ENCODE measurements around the gene TENT4B.
A peak's percentile ranks its signal among the peaks of the same experiment; 100 is the strongest.
"Not testable (repeated sequence)": the region's sequence is repeated elsewhere in the genome, so short reads cannot be mapped to it uniquely, and the experiment has no call there.

Gene TENT4B

GRCh38 chr16:50227120-50227519 lies 74.0 kb downstream of the TENT4B start:
- H3K36me3 Mint-ChIP-seq, result peaks cover 78% of the 10 kb centered on the region
- H3K4me1 Mint-ChIP-seq, result no peaks in the 10 kb centered on the region
- ATAC-seq (peak; percentile 48), DNase-seq (ENCODE audit: low spot score in 2 of 2) (peak in 1 of 2 donors; percentile 44)
- H3K9me3 Mint-ChIP-seq, result no peaks in the 10 kb centered on the region
- peak overlapping the region; percentile 29 for H3K27ac Mint-ChIP-seq
- no peak overlapping the region for H3K4me3 Mint-ChIP-seq

GRCh38 chr16:50227665-50228064 lies 74.6 kb downstream of the TENT4B start:
- Mint-ChIP-seq H3K4me3 (no peak overlapping the region), H3K9me3 (no peaks in the 10 kb centered on the region), H3K4me1 (no peaks in the 10 kb centered on the region), H3K36me3 (peaks cover 72% of the 10 kb centered on the region), H3K27ac (no peak overlapping the region)
- DNase-seq (ENCODE audit: low spot score in 2 of 2), result no peak
- no peak for ATAC-seq

GRCh38 chr16:50228364-50228868 lies 75.3 kb downstream of the TENT4B start:
- no peak overlapping the region for H3K27ac Mint-ChIP-seq
- H3K36me3 Mint-ChIP-seq, result peaks cover 66% of the 10 kb centered on the region
- no peaks in the 10 kb centered on the region for H3K9me3 Mint-ChIP-seq
- no peaks in the 10 kb centered on the region for H3K4me1 Mint-ChIP-seq
- H3K4me3 Mint-ChIP-seq, result no peak overlapping the region
- DNase-seq (ENCODE audit: low spot score in 2 of 2) (peak in 1 of 2 donors; percentile 45), ATAC-seq (peak; percentile 65)

- no peak for ATAC-seq
Measured at GRCh38 chr16:50229149-50229726, 76.1 kb downstream of the TENT4B start.

DNA sequence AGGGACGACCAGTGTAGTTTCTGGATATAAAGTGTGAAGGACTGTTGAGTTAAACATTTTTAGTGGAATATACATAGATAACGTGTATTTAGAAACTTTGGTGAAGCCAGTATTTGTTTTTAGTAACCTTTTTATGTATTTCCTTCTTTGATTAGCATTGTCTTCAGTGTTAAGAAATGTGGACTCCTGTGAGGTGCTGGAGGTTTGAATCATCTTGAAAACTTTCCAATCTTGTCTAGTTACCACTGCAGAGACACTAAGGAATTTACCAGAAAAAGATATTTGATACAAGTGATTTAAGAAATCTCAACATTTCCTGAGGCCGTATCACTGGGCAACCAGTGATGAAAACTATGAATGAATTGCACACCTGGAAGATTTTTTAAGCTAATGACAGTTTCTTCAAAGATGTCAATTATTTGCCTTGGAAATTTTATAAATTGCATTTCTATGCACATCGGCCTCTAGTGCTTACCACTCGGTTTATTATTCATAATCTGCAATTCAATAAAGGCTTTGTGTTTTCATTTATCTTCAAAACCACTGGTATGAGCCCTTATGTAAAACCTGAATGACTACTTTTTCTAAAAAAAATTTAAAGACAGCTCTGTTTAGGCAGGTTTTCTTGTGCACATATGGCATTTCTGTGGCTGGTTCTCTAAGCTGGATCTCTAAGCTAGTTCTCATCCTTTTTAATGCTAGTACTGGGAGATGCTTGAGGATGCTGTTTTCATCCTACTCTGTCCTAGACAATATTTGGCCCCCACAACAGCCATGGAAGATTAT lies 81.9 kb downstream of the TENT4B start:
- H3K27ac Mint-ChIP-seq, result no peak overlapping the region
- H3K9me3 Mint-ChIP-seq, result no peaks in the 10 kb centered on the region

More at GRCh38 chr16:50229149-50229726, 76.1 kb downstream of the TENT4B start:
- Mint-ChIP-seq H3K27ac (no peak overlapping the region), H3K4me3 (no peak overlapping the region), H3K9me3 (no peaks in the 10 kb centered on the region), H3K36me3 (peaks cover 66% of the 10 kb centered on the region), H3K4me1 (no peaks in the 10 kb centered on the region)
- no peak for DNase-seq (ENCODE audit: low spot score in 2 of 2)

GRCh38 chr16:50235581-50235980 lies 82.5 kb downstream of the TENT4B start:
- H3K4me1 Mint-ChIP-seq, result no peaks in the 10 kb centered on the region
- no peak overlapping the region for H3K4me3 Mint-ChIP-seq
- H3K27ac Mint-ChIP-seq, result no peak overlapping the region
- ATAC-seq, result no peak
- peaks cover 8% of the 10 kb centered on the region for H3K36me3 Mint-ChIP-seq
- H3K9me3 Mint-ChIP-seq, result no peaks in the 10 kb centered on the region
- DNase-seq (ENCODE audit: low spot score in 2 of 2), result no peak

More for the DNA sequence above, 81.9 kb downstream of the TENT4B start:
- no peak for ATAC-seq
- peaks cover 14% of the 10 kb centered on the region for H3K36me3 Mint-ChIP-seq
- no peak overlapping the region for H3K4me3 Mint-ChIP-seq
- DNase-seq (ENCODE audit: low spot score in 2 of 2), result no peak
- no peaks in the 10 kb centered on the region for H3K4me1 Mint-ChIP-seq

- ATAC-seq, result no peak
- H3K36me3 Mint-ChIP-seq, result no peaks in the 10 kb centered on the region
- no peaks in the 10 kb centered on the region for H3K9me3 Mint-ChIP-seq
Measured at GRCh38 chr16:50238314-50238713, 85.2 kb downstream of the TENT4B start.

DNA sequence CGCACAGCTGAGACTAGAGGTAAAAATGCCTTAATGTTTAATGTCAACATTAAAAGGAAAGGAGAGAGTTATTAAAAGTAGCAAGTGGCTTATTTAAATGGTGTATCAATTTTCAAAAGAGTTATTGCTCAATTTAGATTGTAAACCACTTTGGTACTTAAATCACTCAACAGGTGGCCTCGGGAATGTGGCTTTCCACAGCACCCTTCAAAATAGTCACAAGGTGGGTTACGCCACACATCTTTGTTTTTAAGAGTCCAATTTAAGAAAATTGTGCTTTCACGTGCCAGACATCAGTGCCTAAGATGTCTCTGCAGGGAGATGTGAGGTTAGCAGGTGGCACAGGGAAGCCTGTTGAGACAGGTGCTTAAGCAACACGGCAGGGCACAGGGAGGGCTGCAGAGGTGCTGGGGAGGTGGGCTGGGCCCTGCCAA lies 85.8 kb downstream of the TENT4B start:
- no peak overlapping the region for H3K4me3 Mint-ChIP-seq
- H3K4me1 Mint-ChIP-seq, result no peaks in the 10 kb centered on the region
- DNase-seq (ENCODE audit: low spot score in 2 of 2) (peak in 1 of 2 donors; percentile 37), ATAC-seq (no peak)
- no peaks in the 10 kb centered on the region for H3K9me3 Mint-ChIP-seq
- no peak overlapping the region for H3K27ac Mint-ChIP-seq
- H3K36me3 Mint-ChIP-seq, result no peaks in the 10 kb centered on the region

More at GRCh38 chr16:50238314-50238713, 85.2 kb downstream of the TENT4B start:
- Mint-ChIP-seq H3K4me1 (no peaks in the 10 kb centered on the region), H3K27ac (no peak overlapping the region), H3K4me3 (no peak overlapping the region)
- no peak for DNase-seq (ENCODE audit: low spot score in 2 of 2)

- peaks cover 21% of the 10 kb centered on the region for H3K4me1 Mint-ChIP-seq
- not testable (repeated sequence) for DNase-seq (ENCODE audit: low spot score in 2 of 2); H3K36me3 Mint-ChIP-seq; H3K27ac Mint-ChIP-seq; ATAC-seq; H3K4me3 Mint-ChIP-seq; H3K9me3 Mint-ChIP-seq
Measured at GRCh38 chr16:50243024-50243423, 89.9 kb downstream of the TENT4B start.

DNA sequence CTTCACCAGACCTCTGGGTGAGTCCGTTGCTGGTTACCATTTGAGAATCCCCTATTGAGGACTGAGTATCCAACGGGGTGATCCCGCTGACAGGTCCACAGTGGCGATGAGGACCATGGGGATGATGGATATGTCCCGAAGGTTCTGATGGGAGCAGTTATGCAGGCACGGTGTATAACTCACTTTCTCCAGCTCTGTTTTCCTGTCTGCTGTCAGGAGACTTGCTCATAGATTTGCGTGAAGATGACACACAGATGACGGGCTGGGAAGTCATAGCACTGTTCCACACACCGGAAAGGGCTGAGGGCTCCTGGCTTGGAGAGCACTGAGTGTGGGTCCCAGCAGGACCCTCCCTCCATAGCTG lies 91.0 kb downstream of the TENT4B start:
- peak in 1 of 2 donors; percentile 45 for DNase-seq (ENCODE audit: low spot score in 2 of 2)
- no peaks in the 10 kb centered on the region for H3K9me3 Mint-ChIP-seq
- ATAC-seq, result no peak
- no peak overlapping the region for H3K27ac Mint-ChIP-seq
- no peak overlapping the region for H3K4me3 Mint-ChIP-seq
- peaks cover 21% of the 10 kb centered on the region for H3K4me1 Mint-ChIP-seq
- no peaks in the 10 kb centered on the region for H3K36me3 Mint-ChIP-seq

DNA sequence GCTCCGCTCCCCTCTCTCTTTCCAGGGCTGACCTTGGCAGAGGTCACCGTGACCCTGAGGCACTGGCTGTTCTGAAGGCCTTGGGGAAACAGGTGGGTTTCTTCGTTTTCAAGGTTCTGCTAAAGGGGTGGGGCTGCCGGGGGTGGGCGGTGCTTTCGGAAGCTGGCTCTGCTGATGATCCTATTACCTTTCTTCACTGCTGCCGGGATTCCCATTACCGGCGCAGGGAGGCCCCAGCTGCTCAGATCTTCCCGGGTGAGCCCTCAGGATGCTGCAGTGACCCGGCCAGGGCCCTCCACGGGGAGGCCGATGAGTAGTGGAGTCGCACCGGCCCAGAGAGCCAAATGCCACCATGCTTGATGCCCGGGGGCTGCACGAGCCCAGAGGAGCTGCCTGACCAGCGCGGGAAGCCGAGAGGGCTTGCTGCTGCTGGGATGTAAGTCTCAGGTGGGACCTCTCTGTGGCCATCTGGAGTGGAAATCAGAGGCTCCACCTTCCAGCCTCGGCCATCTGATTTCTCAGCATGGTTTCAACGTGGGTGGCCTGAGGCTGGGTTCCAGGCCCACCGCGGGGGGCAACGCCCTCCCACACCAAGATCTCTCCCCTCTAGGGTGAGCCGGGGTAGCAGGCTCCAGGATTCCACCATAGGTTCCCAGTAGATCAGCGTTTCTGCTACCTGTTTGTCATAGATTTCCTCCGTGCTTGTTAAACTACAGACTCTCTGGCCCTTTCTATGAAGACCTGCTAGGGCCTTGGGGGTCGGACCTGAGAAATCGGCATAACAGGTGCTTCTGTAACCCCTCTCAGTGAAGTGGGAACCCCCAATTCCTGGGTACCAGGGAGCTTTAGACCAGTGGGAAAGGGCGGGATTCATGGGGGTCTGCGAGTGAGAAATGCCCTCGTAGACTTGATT lies 91.7 kb downstream of the TENT4B start:
- peak overlapping the region; percentile 90 for H3K27ac Mint-ChIP-seq
- no peak for ATAC-seq
- H3K4me1 Mint-ChIP-seq, result peaks cover 21% of the 10 kb centered on the region
- H3K36me3 Mint-ChIP-seq, result no peaks in the 10 kb centered on the region
- H3K9me3 Mint-ChIP-seq, result no peaks in the 10 kb centered on the region
- H3K4me3 Mint-ChIP-seq, result peak overlapping the region; percentile 81
- DNase-seq (ENCODE audit: low spot score in 2 of 2), result peak in 1 of 2 donors; percentile 48

DNA sequence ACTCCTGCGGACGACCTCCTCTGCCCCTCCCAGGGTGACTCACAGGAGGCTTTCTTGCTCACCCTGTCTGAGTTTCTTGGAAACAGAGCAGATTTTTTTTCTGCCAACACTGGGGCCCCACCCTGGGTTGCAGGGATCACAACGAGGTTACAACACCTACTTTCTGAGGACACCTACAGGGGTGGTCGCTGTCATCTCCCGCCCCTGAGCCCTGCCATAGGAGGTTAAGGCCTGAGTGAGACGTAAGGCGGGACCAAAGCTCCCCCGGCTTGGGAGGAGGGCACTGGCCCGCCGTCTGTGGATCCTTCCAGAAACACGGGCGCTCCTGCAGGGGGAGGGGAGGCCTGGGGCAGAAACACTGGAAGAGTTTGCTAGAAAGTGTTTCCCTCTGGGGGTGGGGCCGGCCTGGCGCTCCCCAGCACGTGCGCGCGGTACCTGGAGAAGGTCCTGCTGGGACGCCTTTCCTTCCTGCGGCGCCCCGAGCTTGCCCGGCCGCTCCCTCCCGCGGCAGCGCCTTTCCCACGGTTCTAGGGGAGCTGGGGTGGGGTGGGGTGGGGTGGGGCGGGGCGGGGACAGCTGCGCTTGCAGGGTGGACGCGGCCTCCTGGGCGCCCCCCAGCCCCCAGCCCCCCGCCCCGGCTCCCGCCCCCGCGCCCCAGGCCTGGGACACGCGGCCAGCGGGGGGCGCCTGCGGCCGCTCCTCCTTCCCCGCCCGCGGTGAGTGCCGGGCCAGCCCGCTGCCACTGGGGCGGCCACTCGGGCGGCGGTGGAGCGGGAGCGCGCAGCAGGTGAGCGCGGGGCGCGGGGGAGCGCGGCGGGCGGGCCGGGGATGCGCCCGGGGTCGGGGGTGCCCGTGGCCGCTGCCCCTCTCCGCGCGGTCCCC lies 92.6 kb downstream of the TENT4B start:
- H3K36me3 Mint-ChIP-seq, result no peaks in the 10 kb centered on the region
- peak; percentile 41 to 83 for DNase-seq (ENCODE audit: low spot score in 2 of 2)
- H3K4me3 Mint-ChIP-seq, result peak overlapping the region; percentile 81
- no peaks in the 10 kb centered on the region for H3K9me3 Mint-ChIP-seq
- peak; percentile 89 for ATAC-seq
- H3K27ac Mint-ChIP-seq, result peak overlapping the region; percentile 90
- peaks cover 21% of the 10 kb centered on the region for H3K4me1 Mint-ChIP-seq

- Mint-ChIP-seq H3K27ac (no peak overlapping the region), H3K4me3 (peak overlapping the region; percentile 81), H3K9me3 (no peaks in the 10 kb centered on the region), H3K36me3 (no peaks in the 10 kb centered on the region), H3K4me1 (peaks cover 27% of the 10 kb centered on the region)
- ATAC-seq, result peak; percentile 1
- DNase-seq (ENCODE audit: low spot score in 2 of 2), result peak in 1 of 2 donors; percentile 67
Measured at GRCh38 chr16:50246299-50247122, 93.4 kb downstream of the TENT4B start.

Data from stimulated activated effector memory CD8-positive, alpha-beta T cell treated with anti-CD3 and anti-CD28 coated beads, Interleukin-12 subunit alpha, Interleukin-12 subunit beta, amount 100 ng/mL, for 72 hours (primary cell).